Right lobe of liver (tissue), 4 donors: ENCODE data around the gene CERCAM.

Experiments used
- POLR2A ChIP-seq: fragments of 450-650 bp; IDR thresholded peaks from one replicate; pipeline ENCODE4 v1.6.1; 2017; ENCODE audit warnings: antibody characterized with exemption, mild to moderate bottlenecking
- TF ChIP-seq, protein P1 (sequence below), 4 donors: fragments of 200-600 bp in 3 of 4; fragments of 450-650 bp in 1 of 4; IDR thresholded peaks; one replicate each; pipeline versions ENCODE4 v1.5.1 to v1.8.0; 2016 to 2022; ENCODE audit warnings: antibody characterized with exemption in 4 of 4, mild to moderate bottlenecking in 2 of 4
- donor health status: DM: no; HTN: no; CAD: no.
- donor health status: DM: no; HTN: no; CAD: no.
- donor health status: DM: no; HTN: yes; CAD: no.

DNA sequence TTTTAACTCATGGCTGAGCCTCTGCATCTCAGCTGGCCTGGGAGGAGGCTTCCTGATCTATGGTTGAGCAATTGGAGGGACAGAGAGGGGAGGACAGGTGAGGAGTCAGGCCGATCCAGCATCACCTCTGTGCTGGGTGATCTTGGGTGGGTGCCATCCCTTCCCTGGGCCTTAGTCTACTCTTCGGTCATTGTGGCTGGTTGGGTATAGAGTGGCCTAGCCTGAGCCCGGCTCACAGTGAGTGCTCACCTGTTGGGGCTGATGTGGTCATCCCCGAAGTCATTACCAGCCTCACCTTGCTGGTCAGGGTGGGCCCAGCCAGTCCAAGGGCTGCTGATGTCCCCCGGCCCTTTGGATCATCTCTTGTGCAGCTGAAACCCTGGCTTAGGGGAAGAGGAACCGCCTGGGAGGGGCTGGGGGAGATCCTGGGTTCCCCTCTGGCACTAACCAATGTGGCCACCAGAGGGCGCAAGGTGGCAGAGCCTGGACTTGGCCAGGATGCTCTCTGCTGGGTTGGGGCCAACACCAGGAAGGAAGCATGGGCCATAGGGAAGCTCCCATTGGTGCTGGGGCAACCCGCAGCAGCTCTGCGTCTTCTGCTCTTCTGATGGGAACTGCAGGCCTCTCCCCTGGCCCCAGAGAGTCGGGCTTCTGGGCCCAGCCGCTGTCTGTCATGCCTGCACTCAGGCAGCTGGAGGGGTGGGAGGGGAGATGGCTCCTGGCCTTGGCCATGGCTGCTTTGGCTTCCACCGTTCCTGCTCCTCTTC is 17.9 kb downstream of the CERCAM start:
- TF ChIP-seq, protein P1, sequence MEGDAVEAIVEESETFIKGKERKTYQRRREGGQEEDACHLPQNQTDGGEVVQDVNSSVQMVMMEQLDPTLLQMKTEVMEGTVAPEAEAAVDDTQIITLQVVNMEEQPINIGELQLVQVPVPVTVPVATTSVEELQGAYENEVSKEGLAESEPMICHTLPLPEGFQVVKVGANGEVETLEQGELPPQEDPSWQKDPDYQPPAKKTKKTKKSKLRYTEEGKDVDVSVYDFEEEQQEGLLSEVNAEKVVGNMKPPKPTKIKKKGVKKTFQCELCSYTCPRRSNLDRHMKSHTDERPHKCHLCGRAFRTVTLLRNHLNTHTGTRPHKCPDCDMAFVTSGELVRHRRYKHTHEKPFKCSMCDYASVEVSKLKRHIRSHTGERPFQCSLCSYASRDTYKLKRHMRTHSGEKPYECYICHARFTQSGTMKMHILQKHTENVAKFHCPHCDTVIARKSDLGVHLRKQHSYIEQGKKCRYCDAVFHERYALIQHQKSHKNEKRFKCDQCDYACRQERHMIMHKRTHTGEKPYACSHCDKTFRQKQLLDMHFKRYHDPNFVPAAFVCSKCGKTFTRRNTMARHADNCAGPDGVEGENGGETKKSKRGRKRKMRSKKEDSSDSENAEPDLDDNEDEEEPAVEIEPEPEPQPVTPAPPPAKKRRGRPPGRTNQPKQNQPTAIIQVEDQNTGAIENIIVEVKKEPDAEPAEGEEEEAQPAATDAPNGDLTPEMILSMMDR (IDR thresholded peaks at IDR 0.05), result peak; percentile 90 to 97 (median 94)
- no peak for TF ChIP-seq POLR2A
